HG03159 (cell line): ENCODE results near the gene ENOX2.
"Not testable (repeated sequence)": the region's sequence is repeated elsewhere in the genome, so short reads cannot be mapped to it uniquely, and the experiment has no call there.

Source experiments
- ATAC-seq: cut with Tn5 transposase; IDR thresholded peaks from one replicate; pipeline ENCODE4 v1.9.1; 2021; ENCODE audit warnings: mild to moderate bottlenecking, moderate library complexity; ENCODE audit not compliant: unreplicated experiment

The ENOX2 gene

DNA sequence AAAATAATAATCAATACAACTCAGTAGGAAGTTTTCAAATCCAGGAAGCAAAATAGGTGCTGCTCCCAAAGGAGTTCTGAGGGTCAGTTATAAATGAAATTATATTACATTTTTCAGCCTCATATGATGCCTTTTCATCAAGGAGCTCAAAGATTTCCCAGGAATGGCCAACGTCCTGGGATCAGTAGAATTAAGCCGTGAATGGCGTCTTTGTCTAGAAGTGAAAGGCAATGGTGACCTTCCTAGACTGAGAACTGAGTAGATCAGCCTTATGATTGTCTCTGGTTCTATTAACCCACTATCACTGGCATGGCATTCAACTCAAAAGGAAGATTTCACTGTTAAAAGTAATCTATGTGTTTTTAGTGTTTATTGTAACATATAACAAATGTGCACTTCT is 74.4 kb downstream of the ENOX2 start:
- no peak for ATAC-seq

- ATAC-seq = no peak
These were observed 75.4 kb downstream of the ENOX2 start for GRCh38 chrX:130827648-130828047.

GRCh38 chrX:130826249-130826648 is 76.8 kb downstream of the ENOX2 start:
- ATAC-seq = no peak

DNA sequence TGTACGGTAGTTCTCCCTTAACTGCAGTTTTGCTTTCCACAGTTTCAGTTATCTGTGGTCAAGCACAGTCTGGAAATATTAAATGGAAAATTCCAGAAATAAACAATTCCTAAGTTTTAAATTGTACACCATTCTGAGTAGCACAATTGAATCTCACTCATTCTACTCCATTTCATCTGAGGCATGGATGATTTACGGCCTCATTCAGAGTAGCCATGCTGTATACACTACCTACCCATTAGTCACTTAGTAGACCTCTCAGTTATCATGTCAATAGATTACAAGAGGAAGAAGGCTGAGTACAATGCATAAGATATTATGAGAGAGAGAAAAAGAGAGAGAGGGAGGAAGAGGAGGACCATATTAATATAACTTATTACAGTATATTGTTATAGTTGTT is 77.5 kb downstream of the ENOX2 start:
- no peak for ATAC-seq

- not testable (repeated sequence) for ATAC-seq
These were observed 83.6 kb downstream of the ENOX2 start for GRCh38 chrX:130819367-130819766.

DNA sequence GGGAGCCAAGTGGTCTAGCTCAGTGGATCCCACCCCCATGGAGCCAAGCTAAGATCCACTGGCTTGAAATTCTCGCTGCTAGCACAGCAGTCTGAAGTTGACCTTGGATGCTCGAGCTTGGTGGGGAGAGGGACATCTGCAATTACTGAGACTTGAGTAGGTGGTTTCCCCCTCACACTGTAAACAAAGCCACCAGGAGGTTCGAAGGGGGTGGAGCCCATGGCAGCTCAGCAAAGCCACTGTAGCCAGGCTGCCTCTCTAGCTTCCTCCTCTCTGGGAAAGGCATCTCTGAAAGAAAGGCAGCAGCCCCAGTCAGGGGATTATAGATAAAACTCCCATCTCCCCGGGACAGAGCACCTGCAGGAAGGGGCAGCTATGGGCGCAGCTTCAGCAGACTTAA is 89.1 kb downstream of the ENOX2 start:
- ATAC-seq = not testable (repeated sequence)

- no peak for ATAC-seq
These were observed 92.4 kb downstream of the ENOX2 start for GRCh38 chrX:130810561-130810960.

DNA sequence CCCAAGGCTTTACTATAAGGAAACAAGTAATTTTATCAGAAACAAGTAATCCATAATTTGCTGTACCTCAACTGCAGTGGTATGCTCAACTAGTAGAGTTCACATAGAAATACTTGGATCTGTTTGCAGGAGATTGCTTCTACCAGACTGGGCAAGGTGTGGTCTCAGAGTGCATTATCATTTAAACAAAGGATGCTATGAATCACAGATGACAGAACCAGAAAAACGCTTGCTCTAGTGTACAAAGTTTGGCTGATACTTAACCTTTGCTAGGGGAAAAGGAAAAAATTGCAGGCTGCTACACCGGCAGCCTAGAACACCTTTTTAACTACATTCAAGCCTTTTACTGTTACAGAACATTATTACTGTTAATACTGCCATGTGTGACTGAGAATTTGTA is 97.1 kb downstream of the ENOX2 start:
- ATAC-seq = no peak

- ATAC-seq = no peak
These were observed 99.5 kb downstream of the ENOX2 start for GRCh38 chrX:130803537-130803936.

GRCh38 chrX:130801901-130802300 is 101.1 kb downstream of the ENOX2 start:
- no peak for ATAC-seq

DNA sequence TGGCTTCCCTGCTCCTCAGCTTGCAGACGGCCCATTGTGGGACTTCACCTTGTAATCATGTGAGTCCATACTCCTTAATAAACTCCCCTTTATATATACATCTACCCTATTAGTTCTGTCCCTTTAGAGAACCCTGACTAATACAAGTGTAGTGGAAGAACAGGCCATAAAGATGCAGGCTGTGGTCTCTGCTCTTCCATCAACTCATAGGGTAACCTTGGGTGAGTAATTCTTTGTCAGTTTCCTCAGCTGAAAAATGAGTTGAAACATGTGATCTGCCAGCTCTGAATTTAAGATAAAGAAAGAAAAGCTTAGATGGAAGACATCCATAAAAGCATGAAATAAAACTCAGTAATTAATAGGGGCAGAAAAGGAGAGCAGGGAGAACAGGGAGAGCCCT is 103.6 kb downstream of the ENOX2 start:
- no peak for ATAC-seq

GRCh38 chrX:130793975-130794374 is 109.0 kb downstream of the ENOX2 start:
- ATAC-seq = no peak

DNA sequence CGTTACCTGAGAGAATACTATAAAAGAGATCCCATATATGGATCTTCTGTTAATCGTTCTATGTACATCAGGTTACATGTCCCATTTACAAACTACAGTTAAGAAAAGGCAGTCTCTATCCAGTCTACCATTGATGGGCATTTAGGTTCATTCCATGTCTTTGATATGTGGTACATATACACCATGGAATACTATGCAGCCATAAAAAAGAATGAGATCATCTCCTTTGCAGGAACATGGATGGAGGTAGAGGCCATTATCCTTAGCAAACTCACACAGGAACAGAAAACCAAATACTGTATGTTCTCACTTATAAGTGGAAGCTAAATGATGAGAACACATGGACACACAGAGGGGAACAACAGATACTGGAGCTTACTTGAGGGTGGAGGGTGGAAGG is 111.1 kb downstream of the ENOX2 start:
- ATAC-seq = not testable (repeated sequence)

- no peak for ATAC-seq
These were observed 113.2 kb downstream of the ENOX2 start for GRCh38 chrX:130789793-130790192.

- no peak for ATAC-seq
These were observed 114.0 kb downstream of the ENOX2 start for GRCh38 chrX:130788786-130789581.

GRCh38 chrX:130786030-130786429 is 117.0 kb downstream of the ENOX2 start:
- no peak for ATAC-seq

DNA sequence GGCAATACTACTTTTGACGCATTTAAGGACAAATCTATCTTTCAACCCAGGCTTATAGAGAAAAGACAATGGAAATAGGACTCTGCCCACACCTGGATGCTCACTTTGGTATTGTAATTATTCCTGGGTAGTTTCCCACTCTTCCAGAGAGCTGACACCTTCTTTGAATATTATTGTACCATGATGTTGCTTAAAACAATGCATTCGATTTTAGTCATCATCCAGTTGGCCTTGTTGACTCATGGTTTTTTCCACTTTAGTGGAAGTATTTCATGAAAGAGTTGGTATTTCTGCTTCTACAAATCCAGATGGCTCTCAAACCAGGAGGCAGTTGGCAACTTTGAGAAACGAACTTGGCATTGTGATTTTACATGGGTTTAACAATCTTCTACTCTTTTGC is 124.2 kb downstream of the ENOX2 start:
- ATAC-seq = no peak

DNA sequence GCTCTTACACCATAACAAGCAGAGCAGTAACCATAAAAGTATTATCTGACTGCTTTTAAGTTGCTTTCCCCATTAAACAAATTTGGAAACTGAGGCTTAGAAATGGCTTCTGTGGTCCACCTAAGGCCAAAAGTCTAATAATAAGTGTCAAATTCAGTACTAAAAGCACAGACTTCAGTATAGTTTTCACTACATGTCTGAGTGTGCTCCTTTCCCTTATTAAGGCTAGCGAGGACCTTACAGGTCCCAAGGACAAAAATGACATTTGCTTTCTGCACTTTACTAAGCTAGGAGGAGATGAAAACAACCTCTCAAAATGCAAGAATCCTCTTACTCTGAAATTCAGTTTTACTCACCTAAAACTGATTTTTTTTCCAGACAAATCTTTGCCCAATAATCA is 127.2 kb downstream of the ENOX2 start:
- ATAC-seq = no peak

DNA sequence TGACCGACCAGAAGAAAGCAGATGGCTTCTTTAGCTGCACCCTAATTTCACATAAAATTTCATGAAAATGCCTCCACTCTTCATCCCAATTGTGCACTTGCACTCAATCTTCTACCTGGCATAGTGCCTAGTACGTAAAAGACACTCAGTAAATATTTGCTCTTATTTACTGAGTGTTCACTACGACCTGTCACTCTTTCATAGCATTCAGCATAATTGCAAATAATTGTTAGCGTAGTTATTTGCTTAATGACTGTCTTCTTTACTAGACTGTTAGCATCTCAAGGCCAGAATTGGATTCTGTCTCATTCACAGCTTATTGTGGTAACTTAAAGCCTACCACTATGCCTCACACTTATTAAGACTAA is 130.2 kb downstream of the ENOX2 start:
- no peak for ATAC-seq

- ATAC-seq = no peak
These were observed 130.8 kb downstream of the ENOX2 start for GRCh38 chrX:130772105-130772775.

DNA sequence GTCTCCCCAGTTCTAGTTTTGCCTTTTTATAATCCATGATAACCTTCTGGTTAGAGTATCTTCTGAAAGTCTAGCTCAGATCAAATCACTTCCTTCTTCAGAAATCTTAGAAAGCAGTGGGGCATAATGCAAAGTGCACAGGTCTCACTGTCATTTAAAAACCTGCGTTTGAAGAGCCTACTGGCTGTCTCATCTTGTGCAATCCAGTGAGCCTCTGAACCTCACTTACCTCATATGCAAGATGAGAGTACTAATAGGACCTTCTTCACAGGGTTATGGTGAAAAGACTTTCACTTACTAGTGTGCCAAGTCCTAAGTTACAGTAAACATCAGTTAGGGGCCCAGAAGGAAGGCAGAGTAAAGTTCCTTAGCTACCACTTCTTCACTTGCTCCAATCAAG is 131.4 kb downstream of the ENOX2 start:
- ATAC-seq = no peak

- ATAC-seq = no peak
These were observed 131.8 kb downstream of the ENOX2 start for GRCh38 chrX:130771230-130771629.

GRCh38 chrX:130770615-130771014 is 132.4 kb downstream of the ENOX2 start:
- no peak for ATAC-seq
